A549 (cell line): ENCODE results near the gene TMA7B.

Source experiments
- GATA3 ChIP-seq: IDR thresholded peaks from 2 replicates; pipeline ENCODE4 v1.6.1; 2012; ENCODE audit warnings: borderline replicate concordance
- HDAC2 ChIP-seq: fragments of 200-600 bp; sonication (generic); IDR thresholded peaks from 2 replicates; pipeline ENCODE4 v1.6.1; 2016
- HOXA7 ChIP-seq: fragments of 250-450 bp; sonication (Bioruptor Pico); IDR thresholded peaks from 2 replicates; pipeline ENCODE4 v1.5.0; 2020; ENCODE audit warnings: mild to moderate bottlenecking, moderate library complexity
- KDM5A ChIP-seq: fragments of 200-600 bp; sonication (generic); IDR thresholded peaks from 2 replicates; pipeline ENCODE4 v1.6.1; 2016; ENCODE audit warnings: antibody characterized with exemption, mild to moderate bottlenecking
- RNF2 ChIP-seq: fragments of 200-600 bp; sonication (generic); IDR thresholded peaks from 2 replicates; pipeline ENCODE4 v1.6.1; 2016; ENCODE audit warnings: low read depth, mild to moderate bottlenecking, antibody characterized with exemption, moderate library complexity, borderline replicate concordance
- ZFP36 ChIP-seq: fragments of 450-650 bp; IDR thresholded peaks from 2 replicates; pipeline ENCODE4 v1.6.1; 2014; ENCODE audit warnings: borderline replicate concordance; ENCODE audit not compliant: partially characterized antibody
- TF ChIP-seq, protein P1 (sequence below): fragments of >200 bp; sonication (Bioruptor Twin); formaldehyde crosslinking; IDR thresholded peaks from 3 replicates; pipeline ENCODE4 v1.5.1; 2016
- TF ChIP-seq, protein P2 (sequence below): fragments of 200-600 bp; sonication (generic); IDR thresholded peaks from 2 replicates; pipeline ENCODE4 v1.6.1; 2016; ENCODE audit warnings: antibody characterized with exemption, mild to moderate bottlenecking, moderate library complexity

DNA sequence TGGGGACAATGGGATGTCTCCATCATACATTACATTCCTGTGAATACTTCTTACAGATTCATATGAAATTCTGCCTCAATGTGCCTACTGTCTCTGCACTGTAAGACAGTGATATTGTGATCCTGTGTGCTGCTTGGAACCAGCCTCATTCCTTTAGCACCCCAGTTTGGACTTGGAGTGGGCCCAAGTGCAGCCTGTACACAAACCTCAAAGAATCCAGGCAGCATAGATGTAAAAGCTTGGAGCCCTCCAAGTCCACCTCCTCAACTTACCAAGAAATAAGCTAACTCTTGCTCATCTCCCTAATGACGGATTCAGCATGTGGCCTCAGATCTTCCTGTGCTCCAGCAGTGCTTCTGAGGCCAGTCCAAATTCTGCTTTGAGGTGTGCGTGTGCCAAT lies 34.9 kb upstream of the TMA7B start:
- TF ChIP-seq ZFP36 (no peak), GATA3 (no peak), KDM5A (no peak), HDAC2 (no peak), RNF2 (no peak), HOXA7 (CRISPR knock-in tag) (no peak)
- TF ChIP-seq, protein P1, sequence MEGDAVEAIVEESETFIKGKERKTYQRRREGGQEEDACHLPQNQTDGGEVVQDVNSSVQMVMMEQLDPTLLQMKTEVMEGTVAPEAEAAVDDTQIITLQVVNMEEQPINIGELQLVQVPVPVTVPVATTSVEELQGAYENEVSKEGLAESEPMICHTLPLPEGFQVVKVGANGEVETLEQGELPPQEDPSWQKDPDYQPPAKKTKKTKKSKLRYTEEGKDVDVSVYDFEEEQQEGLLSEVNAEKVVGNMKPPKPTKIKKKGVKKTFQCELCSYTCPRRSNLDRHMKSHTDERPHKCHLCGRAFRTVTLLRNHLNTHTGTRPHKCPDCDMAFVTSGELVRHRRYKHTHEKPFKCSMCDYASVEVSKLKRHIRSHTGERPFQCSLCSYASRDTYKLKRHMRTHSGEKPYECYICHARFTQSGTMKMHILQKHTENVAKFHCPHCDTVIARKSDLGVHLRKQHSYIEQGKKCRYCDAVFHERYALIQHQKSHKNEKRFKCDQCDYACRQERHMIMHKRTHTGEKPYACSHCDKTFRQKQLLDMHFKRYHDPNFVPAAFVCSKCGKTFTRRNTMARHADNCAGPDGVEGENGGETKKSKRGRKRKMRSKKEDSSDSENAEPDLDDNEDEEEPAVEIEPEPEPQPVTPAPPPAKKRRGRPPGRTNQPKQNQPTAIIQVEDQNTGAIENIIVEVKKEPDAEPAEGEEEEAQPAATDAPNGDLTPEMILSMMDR, result no peak
- TF ChIP-seq, protein P2, sequence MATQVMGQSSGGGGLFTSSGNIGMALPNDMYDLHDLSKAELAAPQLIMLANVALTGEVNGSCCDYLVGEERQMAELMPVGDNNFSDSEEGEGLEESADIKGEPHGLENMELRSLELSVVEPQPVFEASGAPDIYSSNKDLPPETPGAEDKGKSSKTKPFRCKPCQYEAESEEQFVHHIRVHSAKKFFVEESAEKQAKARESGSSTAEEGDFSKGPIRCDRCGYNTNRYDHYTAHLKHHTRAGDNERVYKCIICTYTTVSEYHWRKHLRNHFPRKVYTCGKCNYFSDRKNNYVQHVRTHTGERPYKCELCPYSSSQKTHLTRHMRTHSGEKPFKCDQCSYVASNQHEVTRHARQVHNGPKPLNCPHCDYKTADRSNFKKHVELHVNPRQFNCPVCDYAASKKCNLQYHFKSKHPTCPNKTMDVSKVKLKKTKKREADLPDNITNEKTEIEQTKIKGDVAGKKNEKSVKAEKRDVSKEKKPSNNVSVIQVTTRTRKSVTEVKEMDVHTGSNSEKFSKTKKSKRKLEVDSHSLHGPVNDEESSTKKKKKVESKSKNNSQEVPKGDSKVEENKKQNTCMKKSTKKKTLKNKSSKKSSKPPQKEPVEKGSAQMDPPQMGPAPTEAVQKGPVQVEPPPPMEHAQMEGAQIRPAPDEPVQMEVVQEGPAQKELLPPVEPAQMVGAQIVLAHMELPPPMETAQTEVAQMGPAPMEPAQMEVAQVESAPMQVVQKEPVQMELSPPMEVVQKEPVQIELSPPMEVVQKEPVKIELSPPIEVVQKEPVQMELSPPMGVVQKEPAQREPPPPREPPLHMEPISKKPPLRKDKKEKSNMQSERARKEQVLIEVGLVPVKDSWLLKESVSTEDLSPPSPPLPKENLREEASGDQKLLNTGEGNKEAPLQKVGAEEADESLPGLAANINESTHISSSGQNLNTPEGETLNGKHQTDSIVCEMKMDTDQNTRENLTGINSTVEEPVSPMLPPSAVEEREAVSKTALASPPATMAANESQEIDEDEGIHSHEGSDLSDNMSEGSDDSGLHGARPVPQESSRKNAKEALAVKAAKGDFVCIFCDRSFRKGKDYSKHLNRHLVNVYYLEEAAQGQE, result no peak
